ENCODE data around the gene RIPPLY3. TPM values are rescaled to one million over a fixed set of nuclear protein-coding genes. Genes with fewer than 3 reads are reported as not detected.
A peak's percentile ranks its signal among the peaks of the same experiment; 100 is the strongest.

Gene RIPPLY3
- total and polyA plus RNA-seq, 2 of the 13 experiments (the other 11 are each of a cell fraction or from before 2014, with no cell fraction given), result 0.09 to 2.9 TPM

DNA sequence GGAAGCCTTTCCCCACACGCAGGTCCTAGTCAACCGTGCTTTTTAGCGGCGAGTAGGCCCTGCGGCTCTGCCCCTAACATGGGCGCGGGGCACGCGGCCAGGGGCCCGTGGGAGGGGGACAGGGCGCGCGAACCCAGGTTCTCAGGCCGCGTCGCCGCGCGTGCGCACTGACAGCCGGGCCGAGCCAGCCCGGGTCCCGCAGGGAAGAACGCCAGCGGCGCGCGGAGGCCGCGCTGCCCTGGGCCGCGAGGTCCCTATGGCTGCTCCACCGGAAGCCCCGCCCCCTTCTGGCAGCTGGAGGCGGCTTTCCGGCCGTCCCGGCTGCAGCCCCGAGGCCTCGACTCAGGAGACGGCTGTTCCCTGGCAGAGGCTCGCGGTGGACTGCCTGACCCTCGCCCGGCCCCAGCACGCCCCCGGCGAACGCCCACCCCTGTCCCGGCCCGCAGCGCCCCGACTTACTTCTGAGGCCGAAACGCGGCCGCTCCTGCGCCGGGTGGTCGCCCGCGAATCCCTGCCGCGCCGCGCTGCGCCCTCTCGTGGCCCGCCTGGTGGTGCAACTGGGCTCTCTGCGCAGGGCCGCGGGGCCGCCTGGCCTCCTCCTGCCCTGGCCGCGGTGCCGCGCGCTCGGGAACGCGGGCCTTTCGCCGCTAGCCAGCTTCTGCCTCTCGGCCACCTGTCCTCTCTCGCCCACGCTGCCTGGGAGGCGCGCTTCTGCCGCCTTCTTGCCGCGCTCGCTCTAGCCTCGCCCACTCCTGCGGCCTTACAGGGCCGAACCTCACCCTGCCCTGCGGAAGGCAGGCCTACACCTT, 16.6 kb upstream of the RIPPLY3 start (continued):
- TF ChIP-seq, protein P1, sequence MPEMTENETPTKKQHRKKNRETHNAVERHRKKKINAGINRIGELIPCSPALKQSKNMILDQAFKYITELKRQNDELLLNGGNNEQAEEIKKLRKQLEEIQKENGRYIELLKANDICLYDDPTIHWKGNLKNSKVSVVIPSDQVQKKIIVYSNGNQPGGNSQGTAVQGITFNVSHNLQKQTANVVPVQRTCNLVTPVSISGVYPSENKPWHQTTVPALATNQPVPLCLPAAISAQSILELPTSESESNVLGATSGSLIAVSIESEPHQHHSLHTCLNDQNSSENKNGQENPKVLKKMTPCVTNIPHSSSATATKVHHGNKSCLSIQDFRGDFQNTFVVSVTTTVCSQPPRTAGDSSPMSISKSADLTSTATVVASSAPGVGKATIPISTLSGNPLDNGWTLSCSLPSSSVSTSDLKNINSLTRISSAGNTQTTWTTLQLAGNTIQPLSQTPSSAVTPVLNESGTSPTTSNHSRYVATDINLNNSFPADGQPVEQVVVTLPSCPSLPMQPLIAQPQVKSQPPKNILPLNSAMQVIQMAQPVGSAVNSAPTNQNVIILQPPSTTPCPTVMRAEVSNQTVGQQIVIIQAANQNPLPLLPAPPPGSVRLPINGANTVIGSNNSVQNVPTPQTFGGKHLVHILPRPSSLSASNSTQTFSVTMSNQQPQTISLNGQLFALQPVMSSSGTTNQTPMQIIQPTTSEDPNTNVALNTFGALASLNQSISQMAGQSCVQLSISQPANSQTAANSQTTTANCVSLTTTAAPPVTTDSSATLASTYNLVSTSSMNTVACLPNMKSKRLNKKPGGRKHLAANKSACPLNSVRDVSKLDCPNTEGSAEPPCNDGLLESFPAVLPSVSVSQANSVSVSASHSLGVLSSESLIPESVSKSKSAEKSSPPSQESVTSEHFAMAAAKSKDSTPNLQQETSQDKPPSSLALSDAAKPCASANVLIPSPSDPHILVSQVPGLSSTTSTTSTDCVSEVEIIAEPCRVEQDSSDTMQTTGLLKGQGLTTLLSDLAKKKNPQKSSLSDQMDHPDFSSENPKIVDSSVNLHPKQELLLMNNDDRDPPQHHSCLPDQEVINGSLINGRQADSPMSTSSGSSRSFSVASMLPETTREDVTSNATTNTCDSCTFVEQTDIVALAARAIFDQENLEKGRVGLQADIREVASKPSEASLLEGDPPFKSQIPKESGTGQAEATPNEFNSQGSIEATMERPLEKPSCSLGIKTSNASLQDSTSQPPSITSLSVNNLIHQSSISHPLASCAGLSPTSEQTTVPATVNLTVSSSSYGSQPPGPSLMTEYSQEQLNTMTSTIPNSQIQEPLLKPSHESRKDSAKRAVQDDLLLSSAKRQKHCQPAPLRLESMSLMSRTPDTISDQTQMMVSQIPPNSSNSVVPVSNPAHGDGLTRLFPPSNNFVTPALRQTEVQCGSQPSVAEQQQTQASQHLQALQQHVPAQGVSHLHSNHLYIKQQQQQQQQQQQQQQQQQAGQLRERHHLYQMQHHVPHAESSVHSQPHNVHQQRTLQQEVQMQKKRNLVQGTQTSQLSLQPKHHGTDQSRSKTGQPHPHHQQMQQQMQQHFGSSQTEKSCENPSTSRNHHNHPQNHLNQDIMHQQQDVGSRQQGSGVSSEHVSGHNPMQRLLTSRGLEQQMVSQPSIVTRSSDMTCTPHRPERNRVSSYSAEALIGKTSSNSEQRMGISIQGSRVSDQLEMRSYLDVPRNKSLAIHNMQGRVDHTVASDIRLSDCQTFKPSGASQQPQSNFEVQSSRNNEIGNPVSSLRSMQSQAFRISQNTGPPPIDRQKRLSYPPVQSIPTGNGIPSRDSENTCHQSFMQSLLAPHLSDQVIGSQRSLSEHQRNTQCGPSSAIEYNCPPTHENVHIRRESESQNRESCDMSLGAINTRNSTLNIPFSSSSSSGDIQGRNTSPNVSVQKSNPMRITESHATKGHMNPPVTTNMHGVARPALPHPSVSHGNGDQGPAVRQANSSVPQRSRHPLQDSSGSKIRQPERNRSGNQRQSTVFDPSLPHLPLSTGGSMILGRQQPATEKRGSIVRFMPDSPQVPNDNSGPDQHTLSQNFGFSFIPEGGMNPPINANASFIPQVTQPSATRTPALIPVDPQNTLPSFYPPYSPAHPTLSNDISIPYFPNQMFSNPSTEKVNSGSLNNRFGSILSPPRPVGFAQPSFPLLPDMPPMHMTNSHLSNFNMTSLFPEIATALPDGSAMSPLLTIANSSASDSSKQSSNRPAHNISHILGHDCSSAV (CRISPR knock-in tag; IDR thresholded peaks at IDR 0.05; ENCODE audit: borderline replicate concordance), result no peak; the same call in 1 of the 2 replicates
- TF ChIP-seq, protein P2, sequence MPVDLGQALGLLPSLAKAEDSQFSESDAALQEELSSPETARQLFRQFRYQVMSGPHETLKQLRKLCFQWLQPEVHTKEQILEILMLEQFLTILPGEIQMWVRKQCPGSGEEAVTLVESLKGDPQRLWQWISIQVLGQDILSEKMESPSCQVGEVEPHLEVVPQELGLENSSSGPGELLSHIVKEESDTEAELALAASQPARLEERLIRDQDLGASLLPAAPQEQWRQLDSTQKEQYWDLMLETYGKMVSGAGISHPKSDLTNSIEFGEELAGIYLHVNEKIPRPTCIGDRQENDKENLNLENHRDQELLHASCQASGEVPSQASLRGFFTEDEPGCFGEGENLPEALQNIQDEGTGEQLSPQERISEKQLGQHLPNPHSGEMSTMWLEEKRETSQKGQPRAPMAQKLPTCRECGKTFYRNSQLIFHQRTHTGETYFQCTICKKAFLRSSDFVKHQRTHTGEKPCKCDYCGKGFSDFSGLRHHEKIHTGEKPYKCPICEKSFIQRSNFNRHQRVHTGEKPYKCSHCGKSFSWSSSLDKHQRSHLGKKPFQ (CRISPR knock-in tag; IDR thresholded peaks at IDR 0.05; ENCODE audit: insufficient replicate concordance), result peak; percentile 91
- TF ChIP-seq, protein P3, sequence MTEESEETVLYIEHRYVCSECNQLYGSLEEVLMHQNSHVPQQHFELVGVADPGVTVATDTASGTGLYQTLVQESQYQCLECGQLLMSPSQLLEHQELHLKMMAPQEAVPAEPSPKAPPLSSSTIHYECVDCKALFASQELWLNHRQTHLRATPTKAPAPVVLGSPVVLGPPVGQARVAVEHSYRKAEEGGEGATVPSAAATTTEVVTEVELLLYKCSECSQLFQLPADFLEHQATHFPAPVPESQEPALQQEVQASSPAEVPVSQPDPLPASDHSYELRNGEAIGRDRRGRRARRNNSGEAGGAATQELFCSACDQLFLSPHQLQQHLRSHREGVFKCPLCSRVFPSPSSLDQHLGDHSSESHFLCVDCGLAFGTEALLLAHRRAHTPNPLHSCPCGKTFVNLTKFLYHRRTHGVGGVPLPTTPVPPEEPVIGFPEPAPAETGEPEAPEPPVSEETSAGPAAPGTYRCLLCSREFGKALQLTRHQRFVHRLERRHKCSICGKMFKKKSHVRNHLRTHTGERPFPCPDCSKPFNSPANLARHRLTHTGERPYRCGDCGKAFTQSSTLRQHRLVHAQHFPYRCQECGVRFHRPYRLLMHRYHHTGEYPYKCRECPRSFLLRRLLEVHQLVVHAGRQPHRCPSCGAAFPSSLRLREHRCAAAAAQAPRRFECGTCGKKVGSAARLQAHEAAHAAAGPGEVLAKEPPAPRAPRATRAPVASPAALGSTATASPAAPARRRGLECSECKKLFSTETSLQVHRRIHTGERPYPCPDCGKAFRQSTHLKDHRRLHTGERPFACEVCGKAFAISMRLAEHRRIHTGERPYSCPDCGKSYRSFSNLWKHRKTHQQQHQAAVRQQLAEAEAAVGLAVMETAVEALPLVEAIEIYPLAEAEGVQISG (CRISPR knock-in tag; IDR thresholded peaks at IDR 0.05), result peak; percentile 87

Data from HepG2 (cell line).